ENCODE results near the gene IL1RAP.
"Not testable (repeated sequence)": the region's sequence is repeated elsewhere in the genome, so short reads cannot be mapped to it uniquely, and the experiment has no call there.

Gene IL1RAP

GRCh38 chr3:190513409-190514370 is at the start of gene IL1RAP:
Gene IL1RAP, plus strand, starts transcription at chr3:190514085. Its CDS starts 50,205 bp downstream, at chr3:190564290.
- Mint-ChIP-seq H3K4me1 (ENCODE audit: low read depth) (peaks cover 40% of the 10 kb centered on the region), H3K9me3 (ENCODE audit: low read depth) (no peaks in the 10 kb centered on the region), H3K27me3 (no peaks in the 10 kb centered on the region), H3K36me3 (peaks cover 9% of the 10 kb centered on the region), H3K27ac (peak within 1 kb of the TSS; percentile 86), H3K4me3 (peak within 1 kb of the TSS; percentile 93)

- Mint-ChIP-seq H3K27me3 (peaks cover 11% of the 10 kb centered on the region), H3K9me3 (ENCODE audit: low read depth) (peaks cover 18% of the 10 kb centered on the region), H3K4me3 (no peak overlapping the region), H3K36me3 (peaks cover 4% of the 10 kb centered on the region), H3K4me1 (ENCODE audit: low read depth) (no peaks in the 10 kb centered on the region), H3K27ac (no peak overlapping the region)
Observed at GRCh38 chr3:190467922-190468321, 46.0 kb upstream of the IL1RAP start.

- peaks cover 18% of the 10 kb centered on the region for H3K9me3 Mint-ChIP-seq (ENCODE audit: low read depth)
- H3K27me3 Mint-ChIP-seq; H3K4me1 Mint-ChIP-seq (ENCODE audit: low read depth); H3K27ac Mint-ChIP-seq; H3K36me3 Mint-ChIP-seq; H3K4me3 Mint-ChIP-seq: not testable (repeated sequence)
Observed at GRCh38 chr3:190473261-190473660, 40.6 kb upstream of the IL1RAP start.

- no peaks in the 10 kb centered on the region for H3K9me3 Mint-ChIP-seq (ENCODE audit: low read depth)
- no peaks in the 10 kb centered on the region for H3K36me3 Mint-ChIP-seq
- peaks cover 2% of the 10 kb centered on the region for H3K27me3 Mint-ChIP-seq
- H3K4me3 Mint-ChIP-seq, result no peak overlapping the region
- no peak overlapping the region for H3K27ac Mint-ChIP-seq
- peaks cover 3% of the 10 kb centered on the region for H3K4me1 Mint-ChIP-seq (ENCODE audit: low read depth)
Observed at GRCh38 chr3:190481779-190482178, 32.1 kb upstream of the IL1RAP start.

- peaks cover 17% of the 10 kb centered on the region for H3K27me3 Mint-ChIP-seq
- H3K9me3 Mint-ChIP-seq (ENCODE audit: low read depth), result no peaks in the 10 kb centered on the region
Observed at GRCh38 chr3:190485830-190486532, 27.9 kb upstream of the IL1RAP start.

GRCh38 chr3:190486533-190486864 is 27.4 kb upstream of the IL1RAP start:
- Mint-ChIP-seq H3K27ac (no peak overlapping the region), H3K9me3 (ENCODE audit: low read depth) (no peaks in the 10 kb centered on the region), H3K4me3 (no peak overlapping the region), H3K36me3 (no peaks in the 10 kb centered on the region), H3K4me1 (ENCODE audit: low read depth) (peaks cover 6% of the 10 kb centered on the region), H3K27me3 (peaks cover 17% of the 10 kb centered on the region)

More at GRCh38 chr3:190485830-190486532, 27.9 kb upstream of the IL1RAP start:
- Mint-ChIP-seq H3K36me3 (no peaks in the 10 kb centered on the region), H3K4me1 (ENCODE audit: low read depth) (peaks cover 3% of the 10 kb centered on the region), H3K4me3 (no peak overlapping the region), H3K27ac (no peak overlapping the region)

- Mint-ChIP-seq H3K4me3 (no peak overlapping the region), H3K9me3 (ENCODE audit: low read depth) (no peaks in the 10 kb centered on the region), H3K27me3 (peaks cover 17% of the 10 kb centered on the region), H3K4me1 (ENCODE audit: low read depth) (peaks cover 10% of the 10 kb centered on the region), H3K36me3 (no peaks in the 10 kb centered on the region), H3K27ac (no peak overlapping the region)
Observed at GRCh38 chr3:190486908-190487607, 26.8 kb upstream of the IL1RAP start.

GRCh38 chr3:190491533-190492054 is 22.3 kb upstream of the IL1RAP start:
- H3K4me1 Mint-ChIP-seq (ENCODE audit: low read depth), result peaks cover 13% of the 10 kb centered on the region
- H3K27me3 Mint-ChIP-seq, result peaks cover 18% of the 10 kb centered on the region
- H3K9me3 Mint-ChIP-seq (ENCODE audit: low read depth), result no peaks in the 10 kb centered on the region
- H3K4me3 Mint-ChIP-seq, result no peak overlapping the region
- H3K27ac Mint-ChIP-seq, result no peak overlapping the region
- no peaks in the 10 kb centered on the region for H3K36me3 Mint-ChIP-seq

GRCh38 chr3:190492129-190492528 is 21.8 kb upstream of the IL1RAP start:
- no peak overlapping the region for H3K27ac Mint-ChIP-seq
- H3K4me1 Mint-ChIP-seq (ENCODE audit: low read depth), result peaks cover 13% of the 10 kb centered on the region
- H3K9me3 Mint-ChIP-seq (ENCODE audit: low read depth), result no peaks in the 10 kb centered on the region
- H3K4me3 Mint-ChIP-seq, result no peak overlapping the region
- peaks cover 23% of the 10 kb centered on the region for H3K27me3 Mint-ChIP-seq
- H3K36me3 Mint-ChIP-seq, result no peaks in the 10 kb centered on the region

- Mint-ChIP-seq H3K4me3 (no peak overlapping the region), H3K36me3 (no peaks in the 10 kb centered on the region), H3K4me1 (ENCODE audit: low read depth) (peaks cover 13% of the 10 kb centered on the region), H3K9me3 (ENCODE audit: low read depth) (no peaks in the 10 kb centered on the region), H3K27ac (no peak overlapping the region), H3K27me3 (peaks cover 25% of the 10 kb centered on the region)
Observed at GRCh38 chr3:190492966-190493365, 20.9 kb upstream of the IL1RAP start.

- Mint-ChIP-seq H3K4me3 (no peak overlapping the region), H3K9me3 (ENCODE audit: low read depth) (no peaks in the 10 kb centered on the region), H3K4me1 (ENCODE audit: low read depth) (peaks cover 13% of the 10 kb centered on the region), H3K27me3 (peaks cover 14% of the 10 kb centered on the region), H3K36me3 (no peaks in the 10 kb centered on the region), H3K27ac (no peak overlapping the region)
Observed at GRCh38 chr3:190494907-190495306, 19.0 kb upstream of the IL1RAP start.

GRCh38 chr3:190495354-190495753 is 18.5 kb upstream of the IL1RAP start:
- H3K27ac Mint-ChIP-seq, result no peak overlapping the region
- H3K36me3 Mint-ChIP-seq, result no peaks in the 10 kb centered on the region
- H3K4me3 Mint-ChIP-seq, result no peak overlapping the region
- no peaks in the 10 kb centered on the region for H3K9me3 Mint-ChIP-seq (ENCODE audit: low read depth)
- H3K4me1 Mint-ChIP-seq (ENCODE audit: low read depth), result peaks cover 13% of the 10 kb centered on the region
- peaks cover 14% of the 10 kb centered on the region for H3K27me3 Mint-ChIP-seq

- Mint-ChIP-seq H3K27ac (no peak overlapping the region), H3K4me3 (no peak overlapping the region), H3K27me3 (peaks cover 13% of the 10 kb centered on the region), H3K9me3 (ENCODE audit: low read depth) (no peaks in the 10 kb centered on the region), H3K36me3 (no peaks in the 10 kb centered on the region), H3K4me1 (ENCODE audit: low read depth) (peaks cover 13% of the 10 kb centered on the region)
Observed at GRCh38 chr3:190495796-190496195, 18.1 kb upstream of the IL1RAP start.

- no peak overlapping the region for H3K4me3 Mint-ChIP-seq
- no peak overlapping the region for H3K27ac Mint-ChIP-seq
- no peaks in the 10 kb centered on the region for H3K9me3 Mint-ChIP-seq (ENCODE audit: low read depth)
- H3K36me3 Mint-ChIP-seq, result no peaks in the 10 kb centered on the region
- peaks cover 7% of the 10 kb centered on the region for H3K4me1 Mint-ChIP-seq (ENCODE audit: low read depth)
- H3K27me3 Mint-ChIP-seq, result peaks cover 15% of the 10 kb centered on the region
Observed at GRCh38 chr3:190496859-190497258, 17.0 kb upstream of the IL1RAP start.

GRCh38 chr3:190497811-190498210 is 16.1 kb upstream of the IL1RAP start:
- Mint-ChIP-seq H3K4me3 (no peak overlapping the region), H3K36me3 (no peaks in the 10 kb centered on the region), H3K4me1 (ENCODE audit: low read depth) (no peaks in the 10 kb centered on the region), H3K9me3 (ENCODE audit: low read depth) (no peaks in the 10 kb centered on the region), H3K27ac (no peak overlapping the region), H3K27me3 (peaks cover 15% of the 10 kb centered on the region)

All from activated naive CD8-positive, alpha-beta T cell (primary cell).